GDM1 (cell line): Measurements from ENCODE around the gene SPR.

Experiments used
- DNase-seq: peaks from one replicate; lab custom pipeline; 2025; lab: John Stamatoyannopoulos, UW

Gene SPR

GRCh38 chr2:72915907-72916742, 28.9 kb downstream of the SPR start:
- DNase-seq, result no peak

GRCh38 chr2:72916743-72917137, 29.5 kb downstream of the SPR start:
- no peak for DNase-seq

- DNase-seq, result no peak
These were observed 30.1 kb downstream of the SPR start, which contains the start of gene EMX1 for GRCh38 chr2:72917138-72917876. TSS of gene EMX1 (plus strand) at chr2:72917519. CDS start at chr2:72917853, 334 bp downstream.

- DNase-seq, result no peak
These were observed 30.8 kb downstream of the SPR start for GRCh38 chr2:72917877-72918553.

- DNase-seq, result no peak
These were observed 32.5 kb downstream of the SPR start for GRCh38 chr2:72919414-72920317.

GRCh38 chr2:72920318-72921087, 33.3 kb downstream of the SPR start:
- DNase-seq, result no peak

- no peak for DNase-seq
These were observed 34.1 kb downstream of the SPR start for GRCh38 chr2:72921088-72921851.

- DNase-seq, result no peak
These were observed 34.6 kb downstream of the SPR start for GRCh38 chr2:72921853-72922252.

- no peak for DNase-seq
These were observed 36.7 kb downstream of the SPR start for GRCh38 chr2:72923833-72924352.

GRCh38 chr2:72924353-72925240, 37.4 kb downstream of the SPR start:
- no peak for DNase-seq

GRCh38 chr2:72925328-72925943, 38.2 kb downstream of the SPR start:
- no peak for DNase-seq

- DNase-seq, result no peak
These were observed 39.2 kb downstream of the SPR start for GRCh38 chr2:72926368-72926767.

GRCh38 chr2:72926811-72927465, 39.7 kb downstream of the SPR start:
- no peak for DNase-seq

- no peak for DNase-seq
These were observed 40.7 kb downstream of the SPR start for GRCh38 chr2:72927619-72928550.

- no peak for DNase-seq
These were observed 41.8 kb downstream of the SPR start for GRCh38 chr2:72929010-72929409.

GRCh38 chr2:72931280-72931910, 44.2 kb downstream of the SPR start:
- DNase-seq, result no peak
